OCI-LY1 (cell line): Measurements from ENCODE around the gene NAA40.

Experiments used
- H2AFZ ChIP-seq: fragments of 200-600 bp; sonication (generic), shearing (Covaris generic); 2 replicates; pipeline ENCODE4 v1.6.0; 2014; ENCODE audit warnings: antibody characterized with exemption, mild to moderate bottlenecking, low read length
- H3F3A ChIP-seq: fragments of 200-600 bp; sonication (generic), shearing (Covaris generic); 2 replicates; pipeline ENCODE4 v1.6.0; 2014; ENCODE audit warnings: mild to moderate bottlenecking, antibody characterized with exemption, low read length, moderate library complexity; ENCODE audit not compliant: insufficient read depth
- H3K27ac ChIP-seq: fragments of 200-600 bp; sonication (generic); 2 replicates; pipeline ENCODE4 v1.5.1; 2014; ENCODE audit warnings: low read length, mixed run types, mild to moderate bottlenecking, low read depth; ENCODE audit not compliant: poor library complexity, severe bottlenecking
- H3K27me3 ChIP-seq: fragments of 200-600 bp; sonication (generic); 2 replicates; pipeline ENCODE4 v1.6.0; 2014; ENCODE audit warnings: antibody characterized with exemption, mild to moderate bottlenecking, low read length, moderate library complexity; ENCODE audit not compliant: insufficient read depth
- H3K36me3 ChIP-seq: fragments of 200-600 bp; sonication (generic); 2 replicates; pipeline ENCODE4 v1.6.1; 2014; ENCODE audit warnings: mild to moderate bottlenecking, antibody characterized with exemption, low read length, moderate library complexity, mixed read lengths; ENCODE audit not compliant: insufficient read depth
- H3K4me1 ChIP-seq: fragments of 200-600 bp; sonication (generic); 2 replicates; pipeline ENCODE4 v1.5.1; 2014; ENCODE audit warnings: mild to moderate bottlenecking, low read length, moderate library complexity; ENCODE audit not compliant: insufficient read depth, severe bottlenecking
- H3K4me2 ChIP-seq: fragments of 200-600 bp; sonication (generic), shearing (Covaris generic); 2 replicates; pipeline ENCODE4 v1.6.1; 2014; ENCODE audit warnings: low read length
- H3K4me3 ChIP-seq: fragments of 200-600 bp; sonication (generic); 2 replicates; pipeline ENCODE4 v1.5.1; 2014; ENCODE audit warnings: low read length, low read depth, mild to moderate bottlenecking, mixed read lengths; ENCODE audit not compliant: poor library complexity, severe bottlenecking
- H3K79me2 ChIP-seq: fragments of 200-600 bp; shearing (Covaris generic); 2 replicates; pipeline ENCODE4 v1.6.1; 2016; ENCODE audit warnings: mixed run types, low read length, mixed read lengths; ENCODE audit not compliant: insufficient read depth
- H3K9ac ChIP-seq: fragments of 200-600 bp; sonication (generic), shearing (Covaris generic); 2 replicates; pipeline ENCODE4 v1.6.1; 2014; ENCODE audit warnings: mild to moderate bottlenecking, low read length, mixed read lengths
- H3K9me2 ChIP-seq: fragments of 200-600 bp; sonication (generic), shearing (Covaris generic); 2 replicates; pipeline ENCODE4 v1.6.1; 2014; ENCODE audit warnings: low read depth, mild to moderate bottlenecking, low read length, mixed read lengths
- H3K9me3 ChIP-seq: fragments of 200-600 bp; shearing (Covaris generic); 2 replicates; pipeline ENCODE4 v1.6.1; 2014; ENCODE audit warnings: low read length, mixed read lengths
- H4K20me1 ChIP-seq: fragments of 200-600 bp; sonication (generic), shearing (Covaris generic); 2 replicates; pipeline ENCODE4 v1.6.0; 2016; ENCODE audit warnings: mild to moderate bottlenecking, low read length; ENCODE audit not compliant: insufficient read depth
- EZH2 ChIP-seq: fragments of 200-600 bp; sonication (generic), shearing (Covaris generic); IDR thresholded peaks from 2 replicates; pipeline ENCODE4 v1.8.0; 2017; ENCODE audit warnings: borderline replicate concordance, mixed run types, mild to moderate bottlenecking, antibody characterized with exemption, low read length, moderate library complexity, mixed read lengths
- TF ChIP-seq, protein P1 (sequence below): fragments of 200-600 bp; sonication (generic), shearing (Covaris generic); IDR thresholded peaks from 2 replicates; pipeline ENCODE4 v1.5.1; 2017; ENCODE audit warnings: mild to moderate bottlenecking, antibody characterized with exemption, low read length, moderate library complexity, mixed read lengths

Gene NAA40

DNA sequence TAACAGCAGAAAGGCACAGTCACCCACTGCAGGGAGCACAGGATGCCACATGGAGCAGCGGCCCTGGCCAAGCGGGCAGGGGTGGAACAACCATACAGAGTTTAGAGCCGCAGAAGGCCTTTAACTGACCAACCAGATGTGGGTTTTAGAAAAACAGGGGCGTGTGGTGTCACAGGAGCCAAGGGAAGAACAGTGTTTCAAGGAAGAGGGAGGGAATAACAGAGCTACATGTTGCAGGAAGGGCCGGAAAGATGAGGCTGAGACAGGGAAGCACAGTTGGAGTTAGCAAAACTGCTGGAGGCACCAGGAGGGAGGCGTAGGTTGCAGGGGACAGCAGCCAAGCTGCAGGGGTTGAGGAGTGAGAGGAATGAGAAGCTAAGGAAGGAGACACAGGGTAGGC, 7.8 kb upstream of the NAA40 start:
- Histone ChIP-seq H3K4me2 (no peak overlapping the region), H4K20me1 (no peaks in the 10 kb centered on the region), H3K79me2 (no peaks in the 10 kb centered on the region), H3K27ac (no peak overlapping the region), H3K36me3 (no peaks in the 10 kb centered on the region), H3K27me3 (peaks cover 3% of the 10 kb centered on the region; the same call in 1 of the 2 replicates), H3K9ac (no peak overlapping the region), H3K9me3 (no peaks in the 10 kb centered on the region), H2AFZ (no peak overlapping the region), H3K4me3 (no peak overlapping the region), H3F3A (no peaks in the 10 kb centered on the region), H3K9me2 (no peaks in the 10 kb centered on the region), H3K4me1 (no peaks in the 10 kb centered on the region)
- no peak for TF ChIP-seq EZH2
- TF ChIP-seq, protein P1, sequence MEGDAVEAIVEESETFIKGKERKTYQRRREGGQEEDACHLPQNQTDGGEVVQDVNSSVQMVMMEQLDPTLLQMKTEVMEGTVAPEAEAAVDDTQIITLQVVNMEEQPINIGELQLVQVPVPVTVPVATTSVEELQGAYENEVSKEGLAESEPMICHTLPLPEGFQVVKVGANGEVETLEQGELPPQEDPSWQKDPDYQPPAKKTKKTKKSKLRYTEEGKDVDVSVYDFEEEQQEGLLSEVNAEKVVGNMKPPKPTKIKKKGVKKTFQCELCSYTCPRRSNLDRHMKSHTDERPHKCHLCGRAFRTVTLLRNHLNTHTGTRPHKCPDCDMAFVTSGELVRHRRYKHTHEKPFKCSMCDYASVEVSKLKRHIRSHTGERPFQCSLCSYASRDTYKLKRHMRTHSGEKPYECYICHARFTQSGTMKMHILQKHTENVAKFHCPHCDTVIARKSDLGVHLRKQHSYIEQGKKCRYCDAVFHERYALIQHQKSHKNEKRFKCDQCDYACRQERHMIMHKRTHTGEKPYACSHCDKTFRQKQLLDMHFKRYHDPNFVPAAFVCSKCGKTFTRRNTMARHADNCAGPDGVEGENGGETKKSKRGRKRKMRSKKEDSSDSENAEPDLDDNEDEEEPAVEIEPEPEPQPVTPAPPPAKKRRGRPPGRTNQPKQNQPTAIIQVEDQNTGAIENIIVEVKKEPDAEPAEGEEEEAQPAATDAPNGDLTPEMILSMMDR: no peak

DNA sequence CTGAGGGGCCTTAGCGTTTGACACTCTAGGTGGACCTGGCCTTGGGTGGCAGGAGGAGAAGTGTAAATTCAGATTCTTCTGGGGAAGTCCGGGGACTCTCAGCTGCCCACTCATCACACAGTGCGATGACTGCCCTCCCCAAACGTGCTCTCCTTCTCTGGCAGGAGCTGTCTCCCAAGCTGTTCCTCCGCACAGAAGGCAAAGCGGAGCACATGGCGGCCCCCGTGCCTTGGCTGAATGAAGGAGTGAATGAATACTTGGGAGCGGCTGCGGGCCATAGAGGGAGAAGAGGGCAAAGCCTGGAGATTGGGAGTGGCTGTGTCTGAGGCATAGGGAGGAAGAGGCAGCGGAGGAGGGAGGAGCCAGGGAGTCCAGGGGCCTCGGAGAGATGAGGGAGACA, 6.9 kb upstream of the NAA40 start:
- TF ChIP-seq, protein P1: no peak
- no peak for TF ChIP-seq EZH2
- no peak overlapping the region for H3K27ac ChIP-seq
- peaks cover 3% of the 10 kb centered on the region; the same call in 1 of the 2 replicates for H3K27me3 ChIP-seq
- no peaks in the 10 kb centered on the region for H3K9me2 ChIP-seq
- H3K9ac ChIP-seq: no peak overlapping the region
- no peak overlapping the region for H2AFZ ChIP-seq
- H3K36me3 ChIP-seq: no peaks in the 10 kb centered on the region
- H3K4me2 ChIP-seq: no peak overlapping the region
- no peaks in the 10 kb centered on the region for H3F3A ChIP-seq
- no peaks in the 10 kb centered on the region for H3K4me1 ChIP-seq
- no peaks in the 10 kb centered on the region for H3K9me3 ChIP-seq
- no peaks in the 10 kb centered on the region for H3K79me2 ChIP-seq
- no peaks in the 10 kb centered on the region for H4K20me1 ChIP-seq
- no peak overlapping the region for H3K4me3 ChIP-seq

DNA sequence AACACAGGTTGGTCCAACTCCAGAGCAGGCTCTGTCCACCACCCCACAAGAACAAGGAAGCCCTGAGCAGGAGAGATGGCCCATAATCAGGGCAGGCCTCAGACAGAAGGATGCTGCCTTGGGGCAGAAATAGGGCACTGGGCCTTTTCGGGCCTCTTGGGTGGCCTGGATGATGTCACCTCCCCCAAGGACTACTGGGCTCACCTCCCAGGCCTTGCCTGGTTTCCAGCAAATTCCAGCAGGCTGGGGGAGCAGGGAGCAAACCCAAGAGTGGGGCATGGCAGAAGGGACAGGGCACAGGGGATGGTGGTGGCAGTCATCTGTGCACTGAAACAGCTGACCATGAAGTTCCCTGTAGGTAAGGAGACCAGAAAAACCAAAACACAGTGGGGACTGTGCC, 5.3 kb upstream of the NAA40 start:
- Histone ChIP-seq H3K27ac (no peak overlapping the region), H3K9ac (no peak overlapping the region), H3F3A (no peaks in the 10 kb centered on the region), H3K36me3 (no peaks in the 10 kb centered on the region), H4K20me1 (no peaks in the 10 kb centered on the region), H3K9me2 (no peaks in the 10 kb centered on the region), H2AFZ (no peak overlapping the region), H3K27me3 (peaks cover 3% of the 10 kb centered on the region; the same call in 1 of the 2 replicates), H3K4me3 (no peak overlapping the region), H3K4me2 (no peak overlapping the region), H3K9me3 (no peaks in the 10 kb centered on the region), H3K79me2 (no peaks in the 10 kb centered on the region), H3K4me1 (peaks cover 9% of the 10 kb centered on the region)
- no peak for TF ChIP-seq EZH2
